Sigmoid colon (tissue), 7 donors: ENCODE data around the gene GPRC5B. TPM values are rescaled to one million over a fixed set of nuclear protein-coding genes. Genes with fewer than 3 reads are reported as not detected.

Source experiments
- DNase-seq: peaks from one replicate; pipeline ENCODE4 v3.0.0-alpha.2; 2019
- H3K27ac ChIP-seq, 4 donors: fragments of 200-600 bp; sonication (generic); one replicate each; pipeline ENCODE4 v1.5.1; 2016 to 2019; ENCODE audit warnings: mild to moderate bottlenecking in 1 of 4
- H3K27me3 ChIP-seq, 3 donors: fragments of 200-600 bp; sonication (generic); one replicate each; pipeline ENCODE4 v1.5.1; 2019; ENCODE audit warnings: mild to moderate bottlenecking in 1 of 3
- H3K36me3 ChIP-seq, 4 donors: fragments of 200-600 bp; sonication (generic); one replicate each; pipeline ENCODE4 v1.5.1; 2016 to 2019
- H3K4me1 ChIP-seq, 4 donors: fragments of 200-600 bp; sonication (generic); one replicate each; pipeline ENCODE4 v1.5.1; 2017 to 2019
- H3K4me3 ChIP-seq, 4 donors: fragments of 200-600 bp; sonication (generic); one replicate each; pipeline ENCODE4 v1.5.1; 2017 to 2019; ENCODE audit warnings: mild to moderate bottlenecking in 2 of 4, moderate library complexity in 1 of 4
- H3K9me3 ChIP-seq, 4 donors: fragments of 200-600 bp in 3 of 4; sonication (generic) in 3 of 4; one replicate each; pipeline versions ENCODE4 v1.5.1 to v1.6.1; 2013 to 2019
- EP300 ChIP-seq, 4 donors: sonication (generic); formaldehyde crosslinking; IDR thresholded peaks; one replicate each; pipeline ENCODE4 v1.6.1; 2017; ENCODE audit warnings: antibody characterized with exemption in 4 of 4
- POLR2A ChIP-seq, 2 donors: fragments of 450-650 bp; IDR thresholded peaks; one replicate each; pipeline ENCODE4 v1.6.1; 2016; ENCODE audit warnings: antibody characterized with exemption in 2 of 2, mild to moderate bottlenecking in 2 of 2, moderate library complexity in 2 of 2
- POLR2AphosphoS5 ChIP-seq, 4 donors: sonication (generic); formaldehyde crosslinking; IDR thresholded peaks; one replicate each; pipeline ENCODE4 v1.6.1; 2017; ENCODE audit warnings: antibody characterized with exemption in 4 of 4
- WGBS, 2 donors: extraction: QIAGEN DNeasy Blood & Tissue Kit; methylation state at CpG; one replicate each; pipeline ENCODE4 v1.1.7; 2013; 5-methylcytosine and 5-hydroxymethylcytosine counted together
- intact Hi-C: fragments of 100-400 bp; cut with DNase I; formaldehyde crosslinking; loops from one replicate; pipeline ENCODE4 v1.15.1; 2023
- polyA plus RNA-seq, 3 donors: library from polyadenylated mRNA; stranded (reverse); fragments of 200-250 nt; gene quantifications; one replicate each; pipeline ENCODE4 v1.2.3, GENCODE V29; 2013
- total RNA-seq, 4 donors: library from RNA; depleted of rRNA; stranded (reverse); fragments of >200 nt; gene quantifications; one replicate each; pipeline ENCODE4 v1.1.0, GENCODE V29; 2016
- TF ChIP-seq, protein P1 (sequence below), 4 experiments: fragments of 450-650 bp in 3 of 4; fragments of 200-600 bp in 1 of 4; IDR thresholded peaks; one replicate each; pipeline ENCODE4 v1.5.1; 2016 to 2019; ENCODE audit warnings: antibody characterized with exemption in 4 of 4, mild to moderate bottlenecking in 3 of 4, moderate library complexity in 2 of 4
- donor health status: healthy with polysubstance abuse.
- donor health status: Bipolar disorder and iron deficiency.
- donor health status: healthy.

GPRC5B gene
- total and polyA plus RNA-seq, 7 donors: 1.6 to 20.6 (median 8.4) TPM

GRCh38 chr16:19857593-19858339, 26.9 kb downstream of the GPRC5B start:
- DNase-seq: no peak
- 80 to 85% methylated on average over 16 of the region's 16 CpGs for WGBS, 2 donors
- TF ChIP-seq, protein P1, sequence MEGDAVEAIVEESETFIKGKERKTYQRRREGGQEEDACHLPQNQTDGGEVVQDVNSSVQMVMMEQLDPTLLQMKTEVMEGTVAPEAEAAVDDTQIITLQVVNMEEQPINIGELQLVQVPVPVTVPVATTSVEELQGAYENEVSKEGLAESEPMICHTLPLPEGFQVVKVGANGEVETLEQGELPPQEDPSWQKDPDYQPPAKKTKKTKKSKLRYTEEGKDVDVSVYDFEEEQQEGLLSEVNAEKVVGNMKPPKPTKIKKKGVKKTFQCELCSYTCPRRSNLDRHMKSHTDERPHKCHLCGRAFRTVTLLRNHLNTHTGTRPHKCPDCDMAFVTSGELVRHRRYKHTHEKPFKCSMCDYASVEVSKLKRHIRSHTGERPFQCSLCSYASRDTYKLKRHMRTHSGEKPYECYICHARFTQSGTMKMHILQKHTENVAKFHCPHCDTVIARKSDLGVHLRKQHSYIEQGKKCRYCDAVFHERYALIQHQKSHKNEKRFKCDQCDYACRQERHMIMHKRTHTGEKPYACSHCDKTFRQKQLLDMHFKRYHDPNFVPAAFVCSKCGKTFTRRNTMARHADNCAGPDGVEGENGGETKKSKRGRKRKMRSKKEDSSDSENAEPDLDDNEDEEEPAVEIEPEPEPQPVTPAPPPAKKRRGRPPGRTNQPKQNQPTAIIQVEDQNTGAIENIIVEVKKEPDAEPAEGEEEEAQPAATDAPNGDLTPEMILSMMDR (IDR thresholded peaks at IDR 0.05): no peak
- TF ChIP-seq POLR2A (IDR thresholded peaks at IDR 0.05): no peak
- no peak for TF ChIP-seq EP300 (IDR thresholded peaks at IDR 0.05)
- no peak for TF ChIP-seq POLR2AphosphoS5 (IDR thresholded peaks at IDR 0.05)
- Histone ChIP-seq H3K9me3 (no peaks in the 10 kb centered on the region), H3K4me1 (peaks cover 0 to 15% (median 11%) of the 10 kb centered on the region in 4 donors), H3K27ac (no peak overlapping the region), H3K4me3 (no peak overlapping the region), H3K27me3 (no peaks in the 10 kb centered on the region), H3K36me3 (no peaks in the 10 kb centered on the region)
- intact Hi-C loops: no loop called here

DNA sequence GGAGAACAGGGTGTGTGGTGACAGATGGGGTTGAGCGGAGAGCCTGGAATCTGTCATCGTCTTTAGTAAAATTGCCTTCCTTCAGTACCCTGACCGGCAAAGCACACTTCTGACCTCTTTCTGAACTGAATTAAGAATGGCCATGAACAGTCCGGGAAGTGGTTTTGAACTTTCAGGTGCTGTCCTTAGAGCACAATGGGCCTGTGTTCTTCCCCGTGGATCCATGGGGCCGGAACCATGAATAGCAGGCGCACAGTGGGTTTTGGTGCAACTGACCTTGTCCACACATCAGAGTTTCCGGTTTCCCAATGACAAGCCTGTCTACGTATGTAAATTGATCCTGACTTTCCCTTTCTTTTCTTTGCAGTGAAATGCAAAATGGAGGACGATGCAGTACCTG, 28.5 kb downstream of the GPRC5B start:
- Histone ChIP-seq H3K27ac (no peak overlapping the region), H3K4me3 (no peak overlapping the region), H3K4me1 (peaks cover 0 to 9% (median 8%) of the 10 kb centered on the region in 4 donors), H3K36me3 (no peaks in the 10 kb centered on the region), H3K27me3 (no peaks in the 10 kb centered on the region), H3K9me3 (no peaks in the 10 kb centered on the region)
- no peak for DNase-seq
- intact Hi-C loops: no loop called here
- 94% methylated on average over 10 of the region's 10 CpGs for WGBS, 2 donors
- TF ChIP-seq POLR2AphosphoS5 (IDR thresholded peaks at IDR 0.05) (no peak), POLR2A (IDR thresholded peaks at IDR 0.05) (no peak), EP300 (IDR thresholded peaks at IDR 0.05) (no peak)
- TF ChIP-seq, protein P1 (IDR thresholded peaks at IDR 0.05): no peak

GRCh38 chr16:19854543-19854876, 30.1 kb downstream of the GPRC5B start:
- Histone ChIP-seq H3K36me3 (no peaks in the 10 kb centered on the region), H3K4me3 (no peak overlapping the region), H3K27me3 (no peaks in the 10 kb centered on the region), H3K9me3 (no peaks in the 10 kb centered on the region), H3K27ac (no peak overlapping the region), H3K4me1 (no peaks in the 10 kb centered on the region)
- TF ChIP-seq, protein P1 (IDR thresholded peaks at IDR 0.05): no peak
- TF ChIP-seq POLR2AphosphoS5 (IDR thresholded peaks at IDR 0.05) (no peak), EP300 (IDR thresholded peaks at IDR 0.05) (no peak), POLR2A (IDR thresholded peaks at IDR 0.05) (no peak)
- WGBS, 2 donors: 81 to 94% methylated on average over 6 of the region's 6 CpGs
- intact Hi-C loops: no loop called here
- no peak for DNase-seq

- no peaks in the 10 kb centered on the region for H3K9me3 ChIP-seq
- no peak overlapping the region for H3K27ac ChIP-seq
- TF ChIP-seq EP300 (IDR thresholded peaks at IDR 0.05) (no peak), POLR2AphosphoS5 (IDR thresholded peaks at IDR 0.05) (no peak), POLR2A (IDR thresholded peaks at IDR 0.05) (no peak)
- TF ChIP-seq, protein P1 (IDR thresholded peaks at IDR 0.05): no peak
- intact Hi-C loops: no loop called here
- H3K4me3 ChIP-seq: no peak overlapping the region
- no peaks in the 10 kb centered on the region for H3K4me1 ChIP-seq
- 75 to 77% methylated on average over 7 of the region's 7 CpGs for WGBS, 2 donors
- DNase-seq: no peak
- H3K27me3 ChIP-seq: no peaks in the 10 kb centered on the region
- H3K36me3 ChIP-seq: no peaks in the 10 kb centered on the region
These were observed 30.7 kb downstream of the GPRC5B start for GRCh38 chr16:19853742-19854542.
